GM21390 (cell line): ENCODE results near the gene GCK.

Experiments used
- ATAC-seq: cut with Tn5 transposase; IDR thresholded peaks from one replicate; pipeline ENCODE4 v1.9.1; 2021; ENCODE audit not compliant: unreplicated experiment

Gene GCK

GRCh38 chr7:44189286-44189992 is at the start of gene GCK:
Gene GCK, minus strand, starts transcription at chr7:44189439. Its CDS starts 486 bp downstream, at chr7:44188953.
- ATAC-seq: no peak

DNA sequence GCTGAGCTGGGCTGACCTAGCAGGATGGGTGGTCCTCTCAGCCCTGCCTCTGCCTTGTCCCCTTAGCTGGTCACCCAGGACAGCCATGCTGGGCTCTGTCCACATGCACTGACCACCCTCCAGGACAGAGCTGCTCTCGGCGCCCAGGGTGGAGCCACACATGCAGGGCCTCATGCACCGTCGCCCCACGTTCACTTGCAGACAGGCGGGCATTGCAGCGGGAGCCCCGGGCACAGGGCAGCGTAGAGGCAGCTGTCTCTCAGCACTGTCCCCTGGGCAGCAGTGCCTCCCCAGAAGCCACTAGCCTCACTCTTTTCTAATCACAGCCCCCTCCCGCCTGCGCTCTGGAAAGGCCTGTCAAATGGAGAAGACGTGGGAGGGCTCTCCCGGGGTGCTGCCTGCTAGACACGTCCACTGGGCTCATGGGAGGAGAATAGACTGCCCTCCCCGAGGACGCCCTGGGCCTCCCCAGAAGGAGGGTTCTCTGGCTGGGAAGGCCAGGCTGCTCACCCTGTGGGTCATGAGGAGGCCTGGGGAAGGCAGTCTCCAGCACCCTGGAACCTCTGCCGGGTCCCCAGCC is 49.0 kb upstream of the GCK start:
- no peak for ATAC-seq

GRCh38 chr7:44237696-44238095 is 48.5 kb upstream of the GCK start:
- no peak for ATAC-seq

DNA sequence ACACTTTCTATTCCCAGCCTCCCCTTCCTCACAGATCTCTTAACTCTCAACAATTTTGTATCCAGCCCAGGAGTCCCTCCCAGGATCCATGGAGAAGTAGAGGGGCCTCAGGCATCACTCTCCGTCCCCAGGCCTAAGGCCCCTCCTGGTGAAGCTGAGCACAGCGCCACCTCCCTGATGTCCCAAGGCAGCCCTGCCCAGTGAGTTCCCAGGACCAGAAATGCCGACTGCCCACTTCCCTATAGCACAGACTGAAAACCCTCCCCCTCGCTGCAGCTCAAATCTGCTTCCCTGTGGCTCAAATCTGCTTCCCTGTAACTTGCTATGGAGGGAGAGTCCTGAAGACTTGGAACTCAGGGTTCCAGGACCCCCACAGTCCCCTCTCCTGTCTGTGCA is 47.1 kb upstream of the GCK start:
- ATAC-seq: no peak

DNA sequence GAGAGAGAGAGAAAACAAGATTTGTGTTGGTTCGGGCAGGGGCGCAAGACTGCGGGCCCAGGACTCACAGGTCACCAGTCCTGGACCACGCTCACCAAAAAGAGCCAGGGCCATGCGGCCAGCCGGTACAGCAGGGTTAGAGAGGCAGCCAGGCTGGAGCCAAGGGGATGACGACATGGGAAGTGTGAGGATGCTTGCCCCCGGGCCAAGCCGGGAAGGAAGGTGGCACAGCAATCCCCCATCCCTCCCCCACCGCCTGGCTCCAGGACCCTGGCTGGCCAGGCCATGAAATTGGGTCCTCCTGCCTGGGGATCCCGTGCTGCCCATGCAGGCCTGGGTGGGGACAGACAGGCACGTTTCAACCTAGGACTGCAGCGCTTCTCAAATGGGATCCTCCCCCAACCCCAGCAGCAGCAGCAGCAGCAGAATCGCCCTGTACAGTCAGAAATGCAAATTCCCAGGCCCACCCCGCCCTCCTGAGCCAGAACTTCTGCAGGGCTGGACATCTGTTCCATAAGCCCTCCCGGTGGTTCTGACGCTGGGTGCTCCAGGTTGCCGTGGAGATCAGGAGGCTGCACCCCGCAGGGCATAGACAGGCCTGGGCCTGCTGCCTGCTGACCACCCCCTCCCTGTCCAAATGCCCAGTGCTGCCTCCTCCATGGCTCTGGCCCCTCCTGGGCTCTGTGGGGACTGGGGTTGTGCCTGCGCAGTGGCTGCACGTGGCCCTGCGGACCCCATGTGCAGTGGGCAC is 46.5 kb upstream of the GCK start:
- ATAC-seq: no peak

DNA sequence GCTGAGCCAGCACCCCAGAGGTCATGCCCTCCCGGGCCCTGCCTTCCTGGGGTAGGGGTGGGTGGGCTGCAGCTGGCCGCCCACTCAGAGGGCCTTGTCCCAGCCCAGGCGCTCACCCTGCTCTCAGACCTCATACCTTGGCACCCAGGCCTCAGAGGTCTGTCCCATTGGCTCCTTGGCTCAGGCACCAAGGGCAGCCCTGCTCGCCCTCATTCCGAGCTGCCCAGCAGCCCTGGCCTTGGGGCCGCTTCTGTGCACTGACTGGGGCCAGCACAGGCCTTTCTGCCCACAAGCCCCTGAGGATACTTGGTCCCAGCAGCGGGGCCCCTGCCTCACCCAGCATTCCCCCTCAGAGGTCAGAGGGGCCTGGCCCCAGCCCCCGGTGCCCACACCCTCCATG is 45.8 kb upstream of the GCK start:
- ATAC-seq: no peak

DNA sequence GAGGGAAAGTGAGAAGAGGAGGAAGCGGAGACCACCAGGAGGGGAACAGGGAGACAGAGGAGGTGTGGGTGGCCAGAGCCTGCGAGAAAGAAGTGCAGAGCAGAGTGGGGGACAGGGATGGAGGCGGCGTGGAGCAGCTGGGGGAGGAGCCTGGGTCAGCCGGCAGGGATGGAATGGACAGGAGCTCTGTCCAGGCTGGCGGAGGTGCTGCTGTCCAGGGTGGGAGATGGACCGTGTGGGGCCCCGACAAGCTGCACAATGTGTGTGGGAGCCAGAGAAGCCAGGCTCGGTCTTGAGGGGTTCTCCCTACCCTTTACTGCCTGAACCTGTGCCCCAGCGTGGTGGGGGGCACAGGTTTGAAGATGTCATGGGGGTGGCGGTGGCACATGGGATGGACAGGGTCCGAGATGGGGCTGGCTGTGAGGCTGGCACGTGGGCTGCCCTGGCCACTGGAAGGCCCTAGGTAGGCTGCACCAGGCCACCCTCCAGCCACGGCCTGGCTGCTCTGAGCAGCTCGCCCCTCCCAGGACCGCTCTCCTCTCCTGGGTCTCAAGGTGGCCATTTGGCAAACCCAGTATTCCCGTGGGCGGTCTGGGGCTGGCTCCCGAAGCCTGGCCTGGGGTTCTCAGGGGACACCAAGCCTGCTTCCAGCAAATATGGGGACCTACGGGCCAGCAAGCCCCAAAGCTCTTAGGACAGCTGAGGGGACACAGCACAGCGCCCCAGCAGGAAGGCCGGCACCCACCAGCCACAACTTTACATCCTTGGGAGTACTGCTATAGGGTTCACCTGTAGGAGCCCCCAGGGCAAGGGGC is 43.9 kb upstream of the GCK start:
- ATAC-seq: no peak

- no peak for ATAC-seq
These were observed 43.2 kb upstream of the GCK start for GRCh38 chr7:44232396-44232795.

- no peak for ATAC-seq
These were observed 41.8 kb upstream of the GCK start for GRCh38 chr7:44231088-44231487.

DNA sequence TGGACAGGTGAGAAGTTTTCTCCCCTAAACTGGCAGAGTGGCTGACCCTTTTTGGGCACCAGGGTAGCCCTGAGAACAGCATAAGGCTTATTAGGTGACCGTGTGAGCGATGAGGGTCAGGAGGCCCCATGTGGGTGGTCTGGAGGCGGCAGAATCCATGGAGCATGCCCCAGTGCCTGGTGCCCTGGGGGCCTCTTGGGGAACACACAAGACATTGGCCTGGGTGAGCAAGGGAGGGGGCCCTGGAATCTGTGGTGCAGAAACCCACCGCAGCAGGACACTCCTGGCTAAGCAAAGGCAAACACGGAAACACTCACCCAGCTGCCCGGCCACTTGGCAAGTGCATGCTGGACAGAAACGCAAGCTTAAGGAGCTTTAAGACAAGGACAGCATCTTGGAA is 41.0 kb upstream of the GCK start:
- no peak for ATAC-seq

DNA sequence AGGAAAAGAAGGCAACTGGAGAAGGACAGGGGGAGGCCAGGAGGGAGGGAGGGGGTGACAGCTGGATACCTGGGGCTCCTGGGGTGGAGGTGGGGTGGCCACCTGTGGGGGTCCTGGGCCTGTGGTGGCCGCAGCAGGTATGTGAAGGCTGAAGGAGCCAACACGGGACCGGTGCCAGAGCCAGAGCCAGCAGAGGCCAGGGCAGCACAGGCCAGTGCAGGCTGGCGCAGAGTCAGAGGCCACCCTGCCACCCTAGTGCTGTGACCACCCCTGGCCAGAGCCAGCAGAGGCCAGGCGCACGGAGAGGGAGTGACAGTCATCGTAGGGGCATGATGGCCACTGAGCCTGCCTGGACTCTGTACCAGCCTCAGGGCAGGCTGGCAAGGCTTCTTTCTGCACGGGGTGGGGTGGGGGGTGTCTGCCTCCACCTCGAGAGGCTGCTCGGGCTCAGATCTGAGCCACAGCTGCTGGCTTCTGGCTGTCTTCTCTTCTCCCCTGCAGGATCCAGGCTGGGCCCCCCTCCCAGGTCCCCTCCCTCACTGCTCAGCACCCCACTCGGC is 40.4 kb upstream of the GCK start:
- ATAC-seq: no peak

GRCh38 chr7:44228571-44229350 is 39.5 kb upstream of the GCK start:
- ATAC-seq: no peak

GRCh38 chr7:44227911-44228310 is 38.7 kb upstream of the GCK start:
- ATAC-seq: no peak

DNA sequence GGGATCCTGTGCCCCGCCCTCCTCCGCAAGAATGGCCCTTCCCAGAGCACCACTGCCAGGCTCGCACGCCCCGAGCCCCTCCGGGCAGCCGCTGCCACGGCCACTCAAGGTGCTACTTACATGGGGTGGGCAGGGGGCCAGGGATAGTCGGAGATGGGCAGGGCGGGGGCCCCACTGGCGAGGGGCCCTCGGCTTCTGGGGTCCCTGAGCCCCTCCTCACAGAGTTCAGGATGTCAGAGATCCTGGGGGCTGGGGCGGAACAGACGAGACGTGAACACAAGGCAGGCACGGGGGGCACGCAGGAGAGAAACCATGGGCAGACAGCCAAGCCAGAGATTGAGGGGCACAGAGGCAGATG is 37.1 kb upstream of the GCK start:
- ATAC-seq: no peak

DNA sequence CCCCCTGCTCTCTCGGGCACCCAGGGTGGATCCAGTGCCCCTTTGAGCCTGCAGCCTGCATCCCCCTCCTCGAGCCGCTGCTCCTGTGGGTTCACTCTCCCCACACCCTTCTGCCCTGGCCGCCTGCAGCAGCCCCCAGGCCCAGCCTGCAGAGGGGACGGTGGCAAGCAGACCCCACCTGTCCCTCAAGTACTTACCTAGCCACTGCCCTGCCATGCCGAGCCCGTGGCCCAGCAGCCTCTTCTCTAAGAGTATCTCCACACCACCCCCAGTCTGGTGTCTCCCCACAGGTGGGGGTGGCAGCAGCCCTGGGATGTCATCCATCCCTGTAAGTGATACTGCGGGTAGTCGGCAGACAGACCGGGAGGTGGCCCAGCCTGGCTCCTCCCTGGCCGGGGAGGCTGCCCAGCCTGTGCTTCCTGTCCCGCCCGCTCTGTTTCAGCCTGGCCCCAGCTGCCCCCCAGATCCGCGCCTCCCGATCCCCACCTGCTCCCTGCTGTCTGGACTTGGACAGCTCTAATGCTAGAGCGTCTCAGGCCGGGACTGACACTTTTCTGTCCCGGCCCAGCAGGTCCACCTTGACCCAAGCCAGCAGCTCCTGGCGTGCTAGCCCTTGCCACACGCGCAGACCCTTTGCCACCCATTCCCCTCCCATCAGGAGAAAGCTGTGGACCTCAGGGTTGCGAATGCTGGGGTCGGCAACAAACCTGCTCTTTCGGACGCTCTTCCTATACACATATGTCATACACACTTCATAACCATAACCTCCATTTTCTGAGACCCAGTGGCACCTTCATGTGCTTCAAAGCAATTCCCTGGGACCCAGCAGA is 36.5 kb upstream of the GCK start:
- ATAC-seq: no peak

DNA sequence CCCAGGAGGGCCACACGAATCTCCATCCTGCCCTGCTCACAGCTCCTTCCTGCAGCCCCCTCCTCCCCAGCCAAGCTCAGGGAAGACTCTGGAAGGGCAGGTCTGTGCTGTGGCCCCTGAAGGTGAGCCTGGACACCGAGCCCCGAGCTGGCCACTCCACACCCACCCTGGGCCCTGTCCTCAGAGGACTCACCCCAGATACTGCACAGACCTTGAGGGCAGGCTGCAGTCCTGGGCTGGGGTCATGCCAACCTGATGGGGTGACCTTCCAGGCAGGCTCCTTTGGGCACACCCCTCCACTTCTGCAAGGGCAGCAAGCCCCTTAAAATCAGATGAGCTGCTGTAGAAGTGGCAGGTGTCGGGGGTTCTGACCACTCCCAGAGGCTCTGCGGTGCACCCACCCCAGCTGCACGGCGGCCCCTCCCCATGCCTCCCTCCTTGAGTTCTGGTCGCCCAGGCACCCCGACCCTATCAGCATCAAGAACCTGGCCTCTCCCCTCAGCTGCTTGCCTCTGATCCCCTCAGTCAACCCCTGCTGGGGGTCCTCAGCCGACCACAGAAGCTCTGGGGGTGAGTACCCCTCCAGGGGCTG is 35.8 kb upstream of the GCK start:
- ATAC-seq: no peak

DNA sequence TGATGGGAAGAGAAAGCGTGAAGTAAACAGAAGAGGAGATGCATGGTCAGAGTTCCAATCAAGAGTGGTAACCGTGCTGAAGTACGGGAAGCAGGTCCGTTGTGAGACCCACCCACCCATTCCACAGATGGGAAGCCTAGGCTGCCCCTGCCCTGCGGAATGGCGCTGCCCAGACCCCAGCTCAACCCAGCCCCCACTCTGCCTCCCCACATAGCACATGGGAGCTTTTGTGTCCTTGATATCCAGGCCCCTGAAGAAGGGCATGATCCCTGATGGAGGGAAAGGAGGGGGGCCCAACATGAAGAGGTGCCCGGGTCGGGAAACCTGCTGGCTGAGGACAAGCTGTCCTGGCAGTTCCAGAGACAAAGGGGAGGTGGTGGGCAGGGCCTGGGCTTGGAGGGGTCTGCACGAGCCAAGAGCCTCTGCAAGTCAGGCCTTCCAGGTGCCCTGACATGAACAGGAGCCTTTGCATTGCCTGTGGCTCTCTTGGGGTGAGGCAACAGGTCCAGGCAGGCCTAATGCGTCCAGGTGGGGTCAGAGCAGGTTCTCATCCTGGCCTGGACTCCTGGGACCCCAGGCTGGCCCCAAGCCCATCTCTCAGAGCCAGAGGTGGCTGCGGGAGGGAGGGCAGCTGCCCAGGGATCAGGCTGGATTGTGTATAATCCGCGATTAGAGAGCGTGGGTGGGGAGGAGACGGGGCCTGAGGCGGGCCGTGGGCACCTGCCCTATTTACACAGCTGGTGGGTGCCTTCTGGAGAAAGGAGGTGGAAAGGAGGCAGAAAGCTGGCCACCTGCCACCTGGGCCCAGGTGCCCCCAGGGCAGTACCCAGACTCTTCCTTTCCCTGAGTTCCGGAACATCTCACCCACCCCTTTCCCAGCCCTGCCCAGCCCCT is 35.1 kb upstream of the GCK start:
- no peak for ATAC-seq

DNA sequence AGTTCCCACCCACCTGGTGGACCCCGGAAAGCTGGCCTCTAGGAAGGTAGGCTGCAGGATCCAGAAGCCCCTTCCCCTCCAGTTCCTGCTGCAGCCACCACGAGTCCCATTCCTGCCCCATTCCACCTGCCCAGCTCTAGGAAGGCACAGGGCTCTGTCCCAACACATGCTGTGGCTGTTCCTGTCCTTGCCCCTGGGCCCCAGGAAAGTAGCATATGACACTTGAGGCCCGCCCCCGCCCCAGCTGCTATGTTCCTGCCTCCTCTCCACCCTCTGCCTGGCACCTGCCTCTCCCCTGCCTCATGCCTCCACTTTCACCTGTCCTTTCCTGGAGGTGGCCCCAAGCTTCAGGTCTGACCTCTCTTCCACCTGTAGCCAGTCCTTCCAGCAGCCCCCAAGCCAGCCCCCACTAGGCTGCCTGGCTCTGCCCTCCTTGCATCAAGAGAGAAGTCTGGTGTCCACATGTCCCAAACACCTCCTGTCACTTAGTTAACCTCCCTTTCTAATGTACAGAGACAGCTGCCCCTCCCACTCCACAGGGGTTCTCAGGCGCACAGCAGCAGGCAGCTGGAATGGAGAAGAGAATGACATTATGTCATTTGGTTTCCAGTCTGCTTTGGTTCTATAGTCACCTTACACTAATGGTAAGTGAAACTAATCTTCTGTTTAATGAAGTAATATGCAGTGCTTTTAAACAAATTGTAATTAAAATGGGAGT is 34.3 kb upstream of the GCK start:
- ATAC-seq: no peak
